Measurements from ENCODE around the gene ZPBP.
A peak's percentile ranks its signal among the peaks of the same experiment; 100 is the strongest.

Gene ZPBP

DNA sequence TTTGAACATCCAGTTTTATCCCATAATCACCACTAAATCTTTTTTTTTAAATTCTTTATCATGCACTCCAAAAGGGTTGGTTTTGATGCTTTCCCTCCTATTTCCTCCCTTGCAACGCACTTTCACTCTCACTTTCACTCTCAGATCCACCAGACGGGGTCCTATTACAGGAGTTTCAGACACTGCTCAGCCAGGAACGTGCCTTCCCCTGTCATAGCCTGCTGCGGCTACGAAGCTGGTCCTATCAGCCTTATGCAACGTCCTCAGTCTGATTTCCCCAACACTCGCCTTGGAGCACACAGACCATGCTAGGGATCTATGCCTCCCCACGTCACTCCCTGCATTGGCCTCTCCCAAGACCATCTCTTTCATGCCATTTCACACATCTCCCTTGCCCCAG lies 23.4 kb downstream of the ZPBP start:
- Histone ChIP-seq H3K79me2 (ENCODE audit: insufficient read depth, low read length) (no peaks in the 10 kb centered on the region), H3K27me3 (ENCODE audit: insufficient read depth, low read length, poor library complexity, severe bottlenecking) (no peaks in the 10 kb centered on the region), H3K4me1 (ENCODE audit: insufficient read depth, low read length, poor library complexity, severe bottlenecking) (peaks cover 11% of the 10 kb centered on the region), H3K9me3 (ENCODE audit: insufficient read depth, low read depth, low read length) (no peaks in the 10 kb centered on the region), H3F3A (ENCODE audit: low read depth) (no peaks in the 10 kb centered on the region), H3K4me2 (ENCODE audit: low read depth, low read length, poor library complexity, severe bottlenecking) (peak overlapping the region; percentile 82), H2AFZ (ENCODE audit: low read length) (peak overlapping the region; percentile 96), H3K9ac (ENCODE audit: low read depth, low read length, poor library complexity, severe bottlenecking) (peak overlapping the region; percentile 53), H3K36me3 (ENCODE audit: insufficient read depth, low read length) (no peaks in the 10 kb centered on the region), H4K20me1 (ENCODE audit: insufficient read depth, low read length, poor library complexity, severe bottlenecking) (no peaks in the 10 kb centered on the region), H3K4me3 (ENCODE audit: low read length, poor library complexity, severe bottlenecking) (peak overlapping the region; percentile 75), H3K9me2 (replicated peaks; ENCODE audit: low read depth, low read length) (no peaks in the 10 kb centered on the region)
- TF ChIP-seq, protein P1, sequence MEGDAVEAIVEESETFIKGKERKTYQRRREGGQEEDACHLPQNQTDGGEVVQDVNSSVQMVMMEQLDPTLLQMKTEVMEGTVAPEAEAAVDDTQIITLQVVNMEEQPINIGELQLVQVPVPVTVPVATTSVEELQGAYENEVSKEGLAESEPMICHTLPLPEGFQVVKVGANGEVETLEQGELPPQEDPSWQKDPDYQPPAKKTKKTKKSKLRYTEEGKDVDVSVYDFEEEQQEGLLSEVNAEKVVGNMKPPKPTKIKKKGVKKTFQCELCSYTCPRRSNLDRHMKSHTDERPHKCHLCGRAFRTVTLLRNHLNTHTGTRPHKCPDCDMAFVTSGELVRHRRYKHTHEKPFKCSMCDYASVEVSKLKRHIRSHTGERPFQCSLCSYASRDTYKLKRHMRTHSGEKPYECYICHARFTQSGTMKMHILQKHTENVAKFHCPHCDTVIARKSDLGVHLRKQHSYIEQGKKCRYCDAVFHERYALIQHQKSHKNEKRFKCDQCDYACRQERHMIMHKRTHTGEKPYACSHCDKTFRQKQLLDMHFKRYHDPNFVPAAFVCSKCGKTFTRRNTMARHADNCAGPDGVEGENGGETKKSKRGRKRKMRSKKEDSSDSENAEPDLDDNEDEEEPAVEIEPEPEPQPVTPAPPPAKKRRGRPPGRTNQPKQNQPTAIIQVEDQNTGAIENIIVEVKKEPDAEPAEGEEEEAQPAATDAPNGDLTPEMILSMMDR (conservative IDR thresholded peaks at IDR 0.05; ENCODE audit: low read length): no peak
- no peak for TF ChIP-seq EZH2phosphoT487 (IDR thresholded peaks at IDR 0.05; ENCODE audit: borderline replicate concordance)

DNA sequence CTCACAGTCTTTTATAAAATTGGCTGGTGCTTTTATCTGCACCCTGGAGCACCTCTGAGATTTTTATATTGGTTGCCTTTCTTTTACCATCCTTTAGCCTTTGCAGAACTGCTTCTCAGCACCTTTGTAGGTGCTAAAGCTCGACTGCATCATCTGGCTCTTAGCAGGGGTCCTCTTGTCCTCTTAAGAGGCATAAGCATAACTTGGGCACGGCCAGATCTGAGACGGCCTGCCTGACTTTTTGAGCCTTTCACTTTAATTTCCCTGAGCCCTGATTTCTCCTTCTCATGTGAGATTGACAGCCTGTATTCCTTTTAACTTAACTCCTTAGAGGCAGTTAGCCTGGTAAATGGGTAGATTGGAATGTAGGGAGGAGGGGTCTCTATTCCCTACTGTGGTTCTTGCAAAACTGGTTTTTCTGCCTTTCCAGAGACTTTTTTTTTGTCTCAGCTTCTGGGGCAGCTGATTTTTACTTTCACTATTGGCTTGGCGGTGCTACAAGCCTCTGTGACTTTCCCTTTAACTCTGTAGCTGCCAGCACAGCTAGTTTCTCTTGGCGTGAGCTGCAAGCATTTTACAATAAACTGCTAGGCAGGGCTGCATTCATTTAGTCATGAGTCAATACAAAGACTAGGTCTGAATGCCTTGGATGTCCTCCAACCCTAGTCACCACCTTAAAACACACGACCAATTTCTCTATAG lies 24.0 kb downstream of the ZPBP start:
- peak overlapping the region; percentile 82 for H3K4me2 ChIP-seq (ENCODE audit: low read depth, low read length, poor library complexity, severe bottlenecking)
- H3K9ac ChIP-seq (ENCODE audit: low read depth, low read length, poor library complexity, severe bottlenecking): peak overlapping the region; percentile 53
- no peaks in the 10 kb centered on the region for H3K79me2 ChIP-seq (ENCODE audit: insufficient read depth, low read length)
- no peaks in the 10 kb centered on the region for H3K9me3 ChIP-seq (ENCODE audit: insufficient read depth, low read depth, low read length)
- H3K27me3 ChIP-seq (ENCODE audit: insufficient read depth, low read length, poor library complexity, severe bottlenecking): no peaks in the 10 kb centered on the region
- H3K36me3 ChIP-seq (ENCODE audit: insufficient read depth, low read length): no peaks in the 10 kb centered on the region
- H3K4me3 ChIP-seq (ENCODE audit: low read length, poor library complexity, severe bottlenecking): peak overlapping the region; percentile 75
- no peaks in the 10 kb centered on the region for H4K20me1 ChIP-seq (ENCODE audit: insufficient read depth, low read length, poor library complexity, severe bottlenecking)
- H3K4me1 ChIP-seq (ENCODE audit: insufficient read depth, low read length, poor library complexity, severe bottlenecking): peaks cover 11% of the 10 kb centered on the region
- H2AFZ ChIP-seq (ENCODE audit: low read length): peak overlapping the region; percentile 96
- H3K9me2 ChIP-seq (replicated peaks; ENCODE audit: low read depth, low read length): no peaks in the 10 kb centered on the region
- TF ChIP-seq, protein P1 (conservative IDR thresholded peaks at IDR 0.05; ENCODE audit: low read length): no peak
- no peak for TF ChIP-seq EZH2phosphoT487 (IDR thresholded peaks at IDR 0.05; ENCODE audit: borderline replicate concordance)
- H3F3A ChIP-seq (ENCODE audit: low read depth): no peaks in the 10 kb centered on the region

DNA sequence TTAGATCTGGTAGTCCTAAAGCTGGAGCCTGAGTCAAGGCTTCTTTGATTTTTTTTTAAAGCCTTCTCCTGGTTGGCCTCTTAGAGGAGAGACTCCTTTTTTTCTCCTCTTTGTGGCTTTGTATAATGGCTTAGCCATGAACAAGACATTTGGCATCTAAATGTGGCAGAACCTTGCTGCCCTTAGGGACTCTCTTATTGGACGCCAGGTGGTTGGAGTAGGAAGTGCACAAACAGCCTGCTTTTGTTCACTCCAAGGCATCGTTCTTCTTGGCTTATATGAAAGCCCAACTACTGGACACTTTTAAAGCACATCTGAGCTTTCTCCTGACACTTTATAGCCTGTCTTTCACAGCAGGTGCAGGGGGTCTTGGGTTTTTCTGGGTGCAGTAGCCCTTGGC lies 25.0 kb downstream of the ZPBP start:
- peak overlapping the region; percentile 53 for H3K9ac ChIP-seq (ENCODE audit: low read depth, low read length, poor library complexity, severe bottlenecking)
- H3K4me1 ChIP-seq (ENCODE audit: insufficient read depth, low read length, poor library complexity, severe bottlenecking): peaks cover 11% of the 10 kb centered on the region
- peak overlapping the region; percentile 96 for H2AFZ ChIP-seq (ENCODE audit: low read length)
- TF ChIP-seq EZH2phosphoT487 (IDR thresholded peaks at IDR 0.05; ENCODE audit: borderline replicate concordance): no peak
- TF ChIP-seq, protein P1 (conservative IDR thresholded peaks at IDR 0.05; ENCODE audit: low read length): peak; percentile 61
- peak overlapping the region; percentile 75 for H3K4me3 ChIP-seq (ENCODE audit: low read length, poor library complexity, severe bottlenecking)
- H3K9me2 ChIP-seq (replicated peaks; ENCODE audit: low read depth, low read length): no peaks in the 10 kb centered on the region
- peak overlapping the region; percentile 82 for H3K4me2 ChIP-seq (ENCODE audit: low read depth, low read length, poor library complexity, severe bottlenecking)
- no peaks in the 10 kb centered on the region for H3F3A ChIP-seq (ENCODE audit: low read depth)
- no peaks in the 10 kb centered on the region for H3K9me3 ChIP-seq (ENCODE audit: insufficient read depth, low read depth, low read length)
- H3K36me3 ChIP-seq (ENCODE audit: insufficient read depth, low read length): no peaks in the 10 kb centered on the region
- no peaks in the 10 kb centered on the region for H4K20me1 ChIP-seq (ENCODE audit: insufficient read depth, low read length, poor library complexity, severe bottlenecking)
- H3K27me3 ChIP-seq (ENCODE audit: insufficient read depth, low read length, poor library complexity, severe bottlenecking): no peaks in the 10 kb centered on the region
- H3K79me2 ChIP-seq (ENCODE audit: insufficient read depth, low read length): no peaks in the 10 kb centered on the region

All from Loucy (cell line).